ENCODE measurements around the gene DCUN1D1.
"Not testable (repeated sequence)": the region's sequence is repeated elsewhere in the genome, so short reads cannot be mapped to it uniquely, and the experiment has no call there.

DCUN1D1 gene

GRCh38 chr3:183013856-183014255 lies 33.5 kb upstream of the DCUN1D1 start:
- DNase-seq (ENCODE audit: low read depth): no peak
- H3K4me3 ChIP-seq (ENCODE audit: low read depth, low read length): no peak overlapping the region
- no peak for TF ChIP-seq CTCF (IDR thresholded peaks at IDR 0.05; ENCODE audit: low read depth, low read length, missing control alignments)

GRCh38 chr3:183013074-183013473 lies 32.7 kb upstream of the DCUN1D1 start:
- no peak for TF ChIP-seq CTCF (IDR thresholded peaks at IDR 0.05; ENCODE audit: low read depth, low read length, missing control alignments)
- no peak for DNase-seq (ENCODE audit: low read depth)
- H3K4me3 ChIP-seq (ENCODE audit: low read depth, low read length): no peak overlapping the region

GRCh38 chr3:183008800-183009199 lies 28.5 kb upstream of the DCUN1D1 start:
- H3K4me3 ChIP-seq (ENCODE audit: low read depth, low read length): no peak overlapping the region
- DNase-seq (ENCODE audit: low read depth): no peak
- TF ChIP-seq CTCF (IDR thresholded peaks at IDR 0.05; ENCODE audit: low read depth, low read length, missing control alignments): no peak

- H3K4me3 ChIP-seq (ENCODE audit: low read depth, low read length): no peak overlapping the region
- no peak for DNase-seq (ENCODE audit: low read depth)
- no peak for TF ChIP-seq CTCF (IDR thresholded peaks at IDR 0.05; ENCODE audit: low read depth, low read length, missing control alignments)
Measured at GRCh38 chr3:183008303-183008702, 28.0 kb upstream of the DCUN1D1 start.

GRCh38 chr3:183006396-183007002 lies 26.2 kb upstream of the DCUN1D1 start:
- H3K4me3 ChIP-seq (ENCODE audit: low read depth, low read length): no peak overlapping the region
- no peak for DNase-seq (ENCODE audit: low read depth)
- no peak for TF ChIP-seq CTCF (IDR thresholded peaks at IDR 0.05; ENCODE audit: low read depth, low read length, missing control alignments)

GRCh38 chr3:182999767-183000166 lies 19.4 kb upstream of the DCUN1D1 start:
- TF ChIP-seq CTCF (IDR thresholded peaks at IDR 0.05; ENCODE audit: low read depth, low read length, missing control alignments): no peak
- H3K4me3 ChIP-seq (ENCODE audit: low read depth, low read length): no peak overlapping the region

GRCh38 chr3:182993486-182994201 lies 13.3 kb upstream of the DCUN1D1 start:
- not testable (repeated sequence) for DNase-seq (ENCODE audit: low read depth)

More at GRCh38 chr3:182999767-183000166, 19.4 kb upstream of the DCUN1D1 start:
- no peak for DNase-seq (ENCODE audit: low read depth)

More at GRCh38 chr3:182993486-182994201, 13.3 kb upstream of the DCUN1D1 start:
- H3K4me3 ChIP-seq (ENCODE audit: low read depth, low read length): not testable (repeated sequence)
